ENCODE measurements around the gene SOX1. TPM values are rescaled to one million over a fixed set of nuclear protein-coding genes. Genes with fewer than 3 reads are reported as not detected.

SOX1 gene
- total RNA-seq, 1 donor = not detected

DNA sequence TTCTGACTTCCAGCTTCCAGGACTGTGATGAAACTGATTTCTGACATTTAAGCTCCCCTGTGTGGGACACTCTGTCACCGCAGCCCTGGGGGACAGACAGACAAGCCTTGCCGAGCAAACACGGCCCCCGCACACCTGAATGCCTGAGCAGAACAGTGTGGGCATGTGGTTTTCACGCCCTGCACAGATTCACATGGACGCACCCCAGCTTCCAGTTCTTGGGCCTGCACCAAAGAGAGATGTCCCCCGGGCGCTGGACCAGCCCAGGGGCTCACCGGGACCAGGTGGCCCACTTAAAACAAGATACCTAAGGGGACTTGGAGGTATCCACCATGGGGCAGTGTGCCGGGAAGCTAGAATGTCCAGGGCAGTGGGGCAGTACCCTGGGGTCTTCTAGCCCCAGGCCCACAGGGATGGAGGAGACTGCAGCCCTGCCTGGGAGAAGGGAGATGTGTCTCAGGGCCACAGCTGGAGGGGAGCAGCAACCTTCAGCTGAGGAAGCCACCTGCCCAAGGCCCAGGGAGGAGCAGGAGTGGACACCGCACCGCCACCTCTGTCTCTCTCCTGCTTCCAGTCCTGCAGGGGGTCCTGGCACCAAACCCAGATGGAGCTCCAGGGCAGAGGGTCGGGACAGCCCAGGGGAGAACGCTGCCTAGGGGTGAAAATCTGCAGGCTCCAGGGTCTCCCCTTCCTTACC is 50.5 kb downstream of the SOX1 start:
- H3K9me3 ChIP-seq (ENCODE audit: low read depth, low read length) = no peaks in the 10 kb centered on the region
- H3K4me3 ChIP-seq (ENCODE audit: low read length) = no peak overlapping the region
- no peaks in the 10 kb centered on the region for H3K4me1 ChIP-seq (ENCODE audit: insufficient read depth, low read length)
- no peaks in the 10 kb centered on the region for H3K27me3 ChIP-seq (ENCODE audit: insufficient read depth, low read length)

DNA sequence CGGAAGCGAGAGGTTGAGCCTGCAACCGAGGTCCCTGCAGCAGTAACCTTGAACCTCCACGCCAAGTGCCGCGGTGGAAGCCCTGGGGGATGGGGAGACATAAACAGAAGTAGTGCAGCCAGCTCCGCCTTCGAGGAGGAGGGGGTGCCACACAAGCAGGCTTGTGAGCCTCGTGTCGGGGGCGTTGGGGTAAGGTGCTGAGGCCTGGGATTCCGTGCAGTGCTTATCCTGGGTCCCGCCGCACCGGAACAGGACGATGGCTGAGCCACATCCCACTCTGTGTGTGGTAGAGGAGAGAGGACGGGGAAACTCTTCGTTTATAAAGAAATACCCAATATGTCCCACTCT is 51.0 kb downstream of the SOX1 start:
- H3K4me1 ChIP-seq (ENCODE audit: insufficient read depth, low read length) = no peaks in the 10 kb centered on the region
- no peak overlapping the region for H3K4me3 ChIP-seq (ENCODE audit: low read length)
- no peaks in the 10 kb centered on the region for H3K27me3 ChIP-seq (ENCODE audit: insufficient read depth, low read length)
- no peaks in the 10 kb centered on the region for H3K9me3 ChIP-seq (ENCODE audit: low read depth, low read length)

DNA sequence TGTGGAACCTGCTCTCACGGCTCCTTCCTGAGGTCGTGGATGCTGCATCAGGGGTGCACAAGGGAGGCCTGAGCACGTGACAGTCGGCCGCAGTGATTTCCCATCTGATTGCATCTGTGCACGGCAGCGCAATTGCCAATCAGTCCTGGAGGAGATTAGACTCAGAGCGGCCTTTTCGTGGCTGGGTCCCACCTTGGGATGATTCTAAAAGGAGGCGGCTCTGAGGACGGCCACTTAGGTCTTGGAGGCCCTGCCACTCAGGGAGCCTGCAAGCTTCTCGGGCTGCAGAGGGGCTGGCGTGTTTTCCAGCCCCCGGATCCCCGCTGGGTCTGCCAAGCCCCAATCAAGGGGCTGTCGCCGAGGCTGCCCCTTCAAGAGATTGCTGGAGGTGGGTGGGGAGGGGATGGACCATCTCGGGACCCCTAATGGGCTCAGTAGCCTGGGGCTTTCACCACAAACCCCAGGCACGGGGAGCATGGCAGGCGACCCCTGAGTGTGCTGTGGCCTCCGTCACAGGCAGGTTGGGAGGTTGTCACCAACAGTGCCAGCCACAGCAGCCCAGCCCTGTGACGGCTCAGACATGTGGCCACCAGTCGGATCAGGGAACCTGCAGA is 51.6 kb downstream of the SOX1 start:
- Histone ChIP-seq H3K9me3 (ENCODE audit: low read depth, low read length) (no peaks in the 10 kb centered on the region), H3K4me3 (ENCODE audit: low read length) (no peak overlapping the region), H3K4me1 (ENCODE audit: insufficient read depth, low read length) (no peaks in the 10 kb centered on the region), H3K27me3 (ENCODE audit: insufficient read depth, low read length) (no peaks in the 10 kb centered on the region)

DNA sequence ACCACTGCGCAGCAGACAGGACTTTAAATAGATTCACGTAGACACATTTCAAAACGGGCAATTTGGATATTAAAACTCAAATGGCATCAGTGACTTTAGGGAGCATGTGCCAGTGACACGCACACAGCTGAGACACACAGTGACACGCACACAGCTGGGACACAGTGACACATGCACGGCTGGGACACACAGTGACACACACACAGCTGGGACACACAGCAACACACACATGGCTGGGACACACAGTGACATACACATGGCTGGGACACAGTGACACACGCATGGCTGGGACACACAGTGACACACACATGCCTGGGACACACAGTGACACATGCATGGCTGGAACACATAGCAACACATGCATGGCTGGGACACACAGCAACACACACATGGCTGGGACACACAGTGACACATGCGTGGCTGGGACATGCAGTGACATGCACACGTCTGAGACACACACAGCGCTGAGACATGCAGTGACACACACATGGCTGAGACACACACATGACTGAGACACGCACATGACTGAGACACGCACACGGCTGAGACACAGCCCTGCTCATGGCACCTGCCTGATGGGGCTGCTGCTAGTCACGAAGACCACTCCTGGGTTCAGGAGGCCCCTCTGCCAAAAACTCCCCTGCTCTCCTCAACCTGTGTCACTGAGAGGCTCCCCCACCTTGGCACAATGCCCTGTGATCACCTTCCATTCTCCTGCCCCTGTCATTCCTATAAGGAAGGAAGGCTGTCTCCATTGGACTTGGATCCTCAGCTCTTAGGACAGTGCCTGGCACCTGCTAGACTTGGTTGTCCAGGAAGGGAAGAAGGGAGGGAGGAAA is 52.5 kb downstream of the SOX1 start:
- Histone ChIP-seq H3K9me3 (ENCODE audit: low read depth, low read length) (no peaks in the 10 kb centered on the region), H3K4me3 (ENCODE audit: low read length) (no peak overlapping the region), H3K27me3 (ENCODE audit: insufficient read depth, low read length) (no peaks in the 10 kb centered on the region)

GRCh38 chr13:112120031-112120373 is 53.1 kb downstream of the SOX1 start:
- Histone ChIP-seq H3K4me3 (ENCODE audit: low read length) (no peak overlapping the region), H3K9me3 (ENCODE audit: low read depth, low read length) (no peaks in the 10 kb centered on the region), H3K4me1 (ENCODE audit: insufficient read depth, low read length) (no peaks in the 10 kb centered on the region), H3K27me3 (ENCODE audit: insufficient read depth, low read length) (no peaks in the 10 kb centered on the region)

More for the DNA sequence above, 52.5 kb downstream of the SOX1 start:
- H3K4me1 ChIP-seq (ENCODE audit: insufficient read depth, low read length) = no peaks in the 10 kb centered on the region
